WI38 (cell line): ENCODE results near the gene CYP26B1.

Source experiments
- H3K4me3 ChIP-seq: 2 replicates; pipeline ENCODE4 v1.5.1; 2011; ENCODE audit warnings: low read depth, mild to moderate bottlenecking, control low read depth, low read length
- TF ChIP-seq, protein P1 (sequence below): IDR thresholded peaks from 2 replicates; pipeline ENCODE4 v1.5.1; 2012; ENCODE audit warnings: low read depth, mild to moderate bottlenecking, control low read depth, low read length

Gene CYP26B1

DNA sequence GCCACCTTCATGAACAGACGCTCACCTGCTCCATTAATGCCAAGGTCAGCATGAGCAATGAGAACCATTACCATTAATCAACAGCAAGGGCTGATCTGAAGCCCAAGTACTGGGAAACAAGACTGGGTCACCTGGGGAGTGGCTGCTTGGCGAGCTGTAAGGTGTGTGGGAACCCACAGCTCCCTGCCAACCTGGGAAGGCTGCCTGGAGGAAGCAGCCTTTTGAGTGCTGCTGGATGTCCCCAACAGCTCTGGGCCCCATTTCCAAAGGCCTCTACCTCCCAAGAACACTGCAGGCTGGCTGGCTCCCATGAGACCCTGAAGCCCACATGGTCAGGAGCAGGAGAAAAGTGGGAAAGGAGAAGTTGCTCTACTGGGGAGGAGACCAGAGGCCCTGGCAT lies 62.1 kb downstream of the CYP26B1 start:
- H3K4me3 ChIP-seq: no peak overlapping the region
- TF ChIP-seq, protein P1, sequence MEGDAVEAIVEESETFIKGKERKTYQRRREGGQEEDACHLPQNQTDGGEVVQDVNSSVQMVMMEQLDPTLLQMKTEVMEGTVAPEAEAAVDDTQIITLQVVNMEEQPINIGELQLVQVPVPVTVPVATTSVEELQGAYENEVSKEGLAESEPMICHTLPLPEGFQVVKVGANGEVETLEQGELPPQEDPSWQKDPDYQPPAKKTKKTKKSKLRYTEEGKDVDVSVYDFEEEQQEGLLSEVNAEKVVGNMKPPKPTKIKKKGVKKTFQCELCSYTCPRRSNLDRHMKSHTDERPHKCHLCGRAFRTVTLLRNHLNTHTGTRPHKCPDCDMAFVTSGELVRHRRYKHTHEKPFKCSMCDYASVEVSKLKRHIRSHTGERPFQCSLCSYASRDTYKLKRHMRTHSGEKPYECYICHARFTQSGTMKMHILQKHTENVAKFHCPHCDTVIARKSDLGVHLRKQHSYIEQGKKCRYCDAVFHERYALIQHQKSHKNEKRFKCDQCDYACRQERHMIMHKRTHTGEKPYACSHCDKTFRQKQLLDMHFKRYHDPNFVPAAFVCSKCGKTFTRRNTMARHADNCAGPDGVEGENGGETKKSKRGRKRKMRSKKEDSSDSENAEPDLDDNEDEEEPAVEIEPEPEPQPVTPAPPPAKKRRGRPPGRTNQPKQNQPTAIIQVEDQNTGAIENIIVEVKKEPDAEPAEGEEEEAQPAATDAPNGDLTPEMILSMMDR: no peak

DNA sequence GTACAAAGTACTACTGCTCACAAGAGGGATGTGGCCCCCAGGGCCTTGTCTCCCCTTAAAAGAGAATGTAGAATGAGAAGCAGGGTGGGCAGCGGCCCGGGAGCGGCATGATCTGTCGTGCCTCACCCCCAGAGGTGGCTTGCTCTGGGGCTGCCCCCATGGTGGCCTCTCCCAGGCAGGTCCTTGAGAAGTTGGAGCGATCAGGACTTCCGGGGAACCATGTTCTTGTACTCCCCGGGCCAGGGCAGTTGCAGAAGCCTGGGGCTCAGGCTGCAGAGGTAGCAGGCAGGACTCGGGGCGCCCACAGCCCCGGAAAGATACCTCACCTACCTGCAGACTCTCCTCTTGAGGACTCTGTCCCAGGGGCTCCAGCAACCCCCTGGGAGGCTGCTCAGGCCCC lies 62.6 kb downstream of the CYP26B1 start:
- TF ChIP-seq, protein P1: no peak
- no peak overlapping the region for H3K4me3 ChIP-seq

DNA sequence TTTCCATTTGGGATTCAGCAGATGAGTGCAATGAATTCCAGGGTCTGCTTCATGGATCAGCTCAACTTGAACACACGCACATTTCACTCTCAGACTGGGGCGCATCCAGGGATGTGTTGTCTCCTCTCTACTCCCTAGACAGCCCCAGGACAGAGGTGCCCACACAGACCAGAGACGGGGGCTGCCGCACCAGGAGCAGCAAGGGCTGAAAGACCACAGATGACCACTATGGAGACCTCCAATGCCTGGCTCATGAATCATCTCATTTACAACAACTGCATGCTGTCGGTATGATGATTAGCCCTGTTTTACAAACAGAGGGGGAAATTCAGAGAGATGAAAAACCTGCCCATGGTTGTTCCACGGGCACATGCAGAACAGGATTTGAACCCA lies 63.1 kb downstream of the CYP26B1 start:
- H3K4me3 ChIP-seq: no peak overlapping the region
- TF ChIP-seq, protein P1: no peak

DNA sequence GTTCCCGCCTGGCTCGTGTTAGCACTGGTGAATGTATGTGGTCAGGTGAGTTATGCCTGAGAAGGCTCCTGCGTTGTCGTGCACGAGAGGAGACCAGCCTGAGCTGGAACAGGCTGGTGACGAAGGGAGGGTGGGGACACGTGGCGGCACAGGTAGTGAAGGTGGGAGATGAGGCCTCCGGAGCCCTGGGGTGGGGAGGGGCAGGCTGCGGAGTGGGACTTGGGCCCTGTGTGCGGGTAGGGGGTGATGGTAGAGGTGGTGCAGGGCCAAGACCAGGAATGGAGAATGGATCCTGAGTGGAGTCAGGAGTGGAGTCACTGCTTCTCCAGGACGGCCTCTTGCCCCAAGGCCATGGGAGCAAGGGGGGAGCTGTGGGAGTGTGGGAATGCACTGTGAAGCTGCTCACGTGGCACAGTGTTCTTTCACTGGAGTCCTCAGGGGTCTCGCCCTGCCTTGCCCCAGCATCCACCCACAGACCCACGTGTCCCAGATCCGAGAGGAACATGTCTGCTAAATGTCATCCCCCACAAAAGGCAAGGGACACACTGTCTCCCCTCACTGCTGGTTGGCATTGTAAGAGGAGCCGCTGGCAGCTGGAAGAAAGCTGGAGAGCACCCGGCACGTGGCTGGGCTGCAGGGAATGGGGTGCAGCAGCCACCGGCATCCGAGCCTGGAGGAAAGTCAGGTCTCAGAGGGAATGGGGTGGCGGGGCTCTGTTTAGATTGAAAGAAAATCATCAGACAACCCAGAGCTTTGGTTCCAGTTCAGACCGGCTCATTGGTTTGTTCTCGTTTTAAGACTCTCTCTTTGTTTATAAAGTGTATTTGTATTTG lies 63.7 kb downstream of the CYP26B1 start:
- no peak overlapping the region for H3K4me3 ChIP-seq
- TF ChIP-seq, protein P1: no peak

DNA sequence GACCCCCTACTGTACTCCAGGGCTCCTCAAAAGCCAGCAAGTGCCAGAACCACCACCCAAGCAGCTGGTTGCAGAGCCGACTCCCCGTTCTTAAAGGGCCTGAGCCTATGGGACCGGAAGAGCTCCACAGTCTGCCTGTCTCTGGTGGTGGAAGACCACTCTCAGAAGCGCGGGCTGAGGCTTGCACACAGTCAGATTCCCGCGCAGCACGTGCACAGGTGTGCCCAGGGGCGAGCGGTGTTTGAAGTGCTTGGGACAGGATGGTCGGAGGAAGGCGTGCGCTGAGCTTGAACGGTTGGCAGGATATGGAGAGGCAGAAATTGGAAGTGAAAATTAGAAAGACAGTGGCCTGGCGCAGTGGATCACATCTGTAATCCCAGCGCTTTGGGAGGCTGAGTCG lies 64.8 kb downstream of the CYP26B1 start:
- TF ChIP-seq, protein P1: no peak
- H3K4me3 ChIP-seq: no peak overlapping the region

DNA sequence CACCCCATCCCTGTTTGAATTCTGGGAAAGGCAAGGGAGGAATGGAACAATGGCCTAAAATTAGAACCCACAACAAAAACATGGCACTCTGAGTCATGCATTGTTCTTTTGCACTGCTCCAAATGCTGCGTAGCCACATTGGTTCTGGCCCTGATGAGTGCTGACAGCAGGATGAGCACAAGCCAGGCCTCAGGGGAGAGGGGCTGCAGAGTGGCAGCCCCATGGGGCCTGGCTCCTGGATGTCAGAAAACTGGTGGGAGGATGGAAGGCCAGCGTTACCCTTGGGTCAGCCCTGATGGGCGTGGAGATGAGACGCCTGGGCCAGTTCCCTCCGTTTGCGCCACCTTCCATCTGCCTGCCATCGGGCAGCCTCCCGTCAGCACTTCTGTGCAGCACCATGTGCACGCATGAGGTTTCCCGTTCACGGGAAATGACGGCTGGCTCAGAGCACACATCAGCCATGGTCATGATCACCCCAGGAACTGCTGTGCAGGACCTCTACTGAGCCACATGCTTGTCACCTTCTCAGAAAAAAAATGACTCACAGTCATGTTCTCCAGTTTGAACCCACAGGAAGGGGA lies 65.6 kb downstream of the CYP26B1 start:
- TF ChIP-seq, protein P1: no peak

DNA sequence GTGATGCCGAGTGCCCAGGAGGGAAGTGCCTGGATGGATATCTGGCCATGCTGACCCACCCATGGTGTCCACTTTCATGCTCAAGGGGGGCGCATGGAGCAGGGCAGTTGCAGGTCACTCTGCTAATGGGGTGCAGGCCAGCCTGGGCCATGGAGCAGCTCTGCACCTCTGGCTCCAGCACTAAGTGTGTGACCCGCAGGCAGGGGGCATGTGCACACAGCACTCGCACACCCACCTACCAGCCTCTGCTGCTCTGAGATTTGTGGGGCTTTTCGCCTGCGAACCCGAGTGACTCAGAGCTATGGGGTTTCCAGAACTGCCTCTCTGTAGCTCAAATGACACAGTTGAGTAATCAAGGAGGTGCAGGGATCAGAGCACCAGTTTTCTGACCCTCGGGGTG lies 66.2 kb downstream of the CYP26B1 start:
- H3K4me3 ChIP-seq: no peak overlapping the region

More for the DNA sequence above, 65.6 kb downstream of the CYP26B1 start:
- H3K4me3 ChIP-seq: no peak overlapping the region

More for the DNA sequence above, 66.2 kb downstream of the CYP26B1 start:
- TF ChIP-seq, protein P1: no peak
